Measurements from ENCODE around the gene DAP.

DAP gene

GRCh38 chr5:10734832-10735523, 26.1 kb downstream of the DAP start:
- no peak for TF ChIP-seq CTCF (IDR thresholded peaks at IDR 0.05; ENCODE audit: low read depth, low read length)
- H3K4me1 ChIP-seq = no peaks in the 10 kb centered on the region
- no peak overlapping the region for H3K4me3 ChIP-seq (ENCODE audit: low read depth, low read length)
- DNase-seq = no peak
- 0 out of 2 replicates have a peak, but pooled peaks cover 4% of the 10 kb centered on the region for H3K36me3 ChIP-seq
- H3K27me3 ChIP-seq = no peaks in the 10 kb centered on the region
- H3K9me3 ChIP-seq = no peaks in the 10 kb centered on the region

GRCh38 chr5:10734037-10734709, 26.9 kb downstream of the DAP start:
- H3K4me1 ChIP-seq = no peaks in the 10 kb centered on the region
- no peak overlapping the region for H3K4me3 ChIP-seq (ENCODE audit: low read depth, low read length)
- no peaks in the 10 kb centered on the region for H3K9me3 ChIP-seq
- no peak for DNase-seq
- H3K27me3 ChIP-seq = no peaks in the 10 kb centered on the region
- H3K36me3 ChIP-seq = 0 out of 2 replicates have a peak, but pooled peaks cover 4% of the 10 kb centered on the region
- TF ChIP-seq CTCF (IDR thresholded peaks at IDR 0.05; ENCODE audit: low read depth, low read length) = no peak

- no peaks in the 10 kb centered on the region for H3K9me3 ChIP-seq
- no peak for TF ChIP-seq CTCF (IDR thresholded peaks at IDR 0.05; ENCODE audit: low read depth, low read length)
- H3K36me3 ChIP-seq = 0 out of 2 replicates have a peak, but pooled peaks cover 4% of the 10 kb centered on the region
- no peaks in the 10 kb centered on the region for H3K4me1 ChIP-seq
- no peak overlapping the region for H3K4me3 ChIP-seq (ENCODE audit: low read depth, low read length)
- H3K27me3 ChIP-seq = no peaks in the 10 kb centered on the region
- DNase-seq = no peak
These were observed 27.6 kb downstream of the DAP start for GRCh38 chr5:10733426-10733825.

GRCh38 chr5:10731913-10732312, 29.1 kb downstream of the DAP start:
- no peak for TF ChIP-seq CTCF (IDR thresholded peaks at IDR 0.05; ENCODE audit: low read depth, low read length)
- H3K36me3 ChIP-seq = no peaks in the 10 kb centered on the region
- DNase-seq = no peak
- H3K27me3 ChIP-seq = no peaks in the 10 kb centered on the region
- H3K9me3 ChIP-seq = no peaks in the 10 kb centered on the region
- no peaks in the 10 kb centered on the region for H3K4me1 ChIP-seq
- H3K4me3 ChIP-seq (ENCODE audit: low read depth, low read length) = no peak overlapping the region

GRCh38 chr5:10730043-10730351, 31.0 kb downstream of the DAP start:
- DNase-seq = no peak
- Histone ChIP-seq H3K36me3 (no peaks in the 10 kb centered on the region), H3K9me3 (no peaks in the 10 kb centered on the region), H3K27me3 (no peaks in the 10 kb centered on the region), H3K4me1 (no peaks in the 10 kb centered on the region), H3K4me3 (ENCODE audit: low read depth, low read length) (no peak overlapping the region)
- TF ChIP-seq CTCF (IDR thresholded peaks at IDR 0.05; ENCODE audit: low read depth, low read length) = no peak

- H3K27me3 ChIP-seq = no peaks in the 10 kb centered on the region
- no peak for TF ChIP-seq CTCF (IDR thresholded peaks at IDR 0.05; ENCODE audit: low read depth, low read length)
These were observed 31.6 kb downstream of the DAP start for GRCh38 chr5:10729320-10730042.

More at GRCh38 chr5:10729320-10730042, 31.6 kb downstream of the DAP start:
- no peak overlapping the region for H3K4me3 ChIP-seq (ENCODE audit: low read depth, low read length)
- no peak for DNase-seq
- no peaks in the 10 kb centered on the region for H3K9me3 ChIP-seq
- H3K4me1 ChIP-seq = no peaks in the 10 kb centered on the region
- H3K36me3 ChIP-seq = no peaks in the 10 kb centered on the region

All from BE2C (cell line).